ENCODE results near the gene ZMPSTE24.

The ZMPSTE24 gene

GRCh38 chr1:40272653-40273213 lies 14.7 kb downstream of the ZMPSTE24 start:
- Histone ChIP-seq H3K79me1 (ENCODE audit: low read length) (peaks cover 2% of the 10 kb centered on the region), H4K5ac (ENCODE audit: low read length) (no peak overlapping the region), H3K4me1 (ENCODE audit: control insufficient read depth, low read depth, low read length) (no peaks in the 10 kb centered on the region), H3K56ac (ENCODE audit: low read length) (no peak overlapping the region), H3K27ac (ENCODE audit: low read depth, low read length) (no peak overlapping the region), H3K9ac (ENCODE audit: low read length) (no peak overlapping the region), H3K27me3 (ENCODE audit: insufficient read depth, low read length, poor library complexity) (no peaks in the 10 kb centered on the region), H2BK15ac (replicated peaks; ENCODE audit: low read depth) (no peak overlapping the region), H4K8ac (ENCODE audit: low read depth, low read length) (no peak overlapping the region), H3K36me3 (ENCODE audit: control insufficient read depth, insufficient read depth, low read length) (no peaks in the 10 kb centered on the region), H3K79me2 (ENCODE audit: control insufficient read depth, insufficient read depth, low read length) (no peaks in the 10 kb centered on the region), H3K4ac (ENCODE audit: low read depth, low read length) (no peak overlapping the region), H3K4me2 (ENCODE audit: low read length) (no peak overlapping the region), H3K18ac (ENCODE audit: low read length) (no peak overlapping the region), H2BK120ac (ENCODE audit: low read depth, low read length) (no peak overlapping the region), H3K23ac (ENCODE audit: low read length) (no peak overlapping the region), H2AK5ac (ENCODE audit: low read length) (no peak overlapping the region), H3K4me3 (ENCODE audit: low read length) (no peak overlapping the region), H2BK5ac (ENCODE audit: low read length) (no peak overlapping the region)
- DNase-seq = no peak
- WGBS (ENCODE audit: extremely low coverage, insufficient coverage, low lambda C conversion rate) = no CpG with 5 or more reads among the region's 3 CpGs

DNA sequence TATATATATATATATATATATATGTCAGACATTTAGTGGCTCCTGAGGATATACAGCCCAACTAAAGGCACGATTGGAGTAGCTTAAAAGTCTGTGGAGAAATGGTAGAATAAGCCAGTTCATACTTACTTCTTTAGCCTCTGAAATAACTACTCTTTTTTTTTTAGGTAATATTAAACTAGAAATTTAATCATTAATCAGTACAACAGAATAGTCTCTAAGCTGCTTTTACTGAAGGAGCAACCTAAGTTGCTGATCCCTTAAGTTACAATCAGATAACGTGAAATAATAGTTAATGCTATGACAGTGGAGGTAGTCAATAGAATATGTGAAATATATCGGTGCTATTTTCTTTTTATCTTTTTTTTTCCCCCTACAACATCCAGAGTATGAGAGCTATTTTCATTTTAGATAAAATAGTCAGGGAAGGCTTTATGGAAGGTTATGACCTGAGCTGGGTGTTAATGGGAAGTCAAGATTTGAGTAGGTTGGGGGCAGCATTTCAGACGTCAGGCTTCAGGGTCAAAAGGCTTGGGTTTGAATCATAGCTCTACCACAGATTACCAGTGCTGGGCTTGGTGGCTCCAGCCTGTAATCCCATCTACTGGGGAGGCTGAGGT lies 15.6 kb downstream of the ZMPSTE24 start:
- no peak for DNase-seq
- Histone ChIP-seq H3K9ac (ENCODE audit: low read length) (no peak overlapping the region), H2AK5ac (ENCODE audit: low read length) (no peak overlapping the region), H2BK5ac (ENCODE audit: low read length) (no peak overlapping the region), H4K8ac (ENCODE audit: low read depth, low read length) (no peak overlapping the region), H3K4me3 (ENCODE audit: low read length) (no peak overlapping the region), H2BK15ac (replicated peaks; ENCODE audit: low read depth) (no peak overlapping the region), H3K23ac (ENCODE audit: low read length) (no peak overlapping the region), H3K27me3 (ENCODE audit: insufficient read depth, low read length, poor library complexity) (no peaks in the 10 kb centered on the region), H3K4me1 (ENCODE audit: control insufficient read depth, low read depth, low read length) (no peaks in the 10 kb centered on the region), H2BK120ac (ENCODE audit: low read depth, low read length) (no peak overlapping the region), H3K27ac (ENCODE audit: low read depth, low read length) (no peak overlapping the region), H3K36me3 (ENCODE audit: control insufficient read depth, insufficient read depth, low read length) (no peaks in the 10 kb centered on the region), H3K4me2 (ENCODE audit: low read length) (no peak overlapping the region), H3K79me2 (ENCODE audit: control insufficient read depth, insufficient read depth, low read length) (no peaks in the 10 kb centered on the region), H3K56ac (ENCODE audit: low read length) (no peak overlapping the region), H3K4ac (ENCODE audit: low read depth, low read length) (no peak overlapping the region), H4K5ac (ENCODE audit: low read length) (no peak overlapping the region), H3K79me1 (ENCODE audit: low read length) (peaks cover 2% of the 10 kb centered on the region), H3K18ac (ENCODE audit: low read length) (no peak overlapping the region)
- no CpG with 5 or more reads among the region's 4 CpGs for WGBS (ENCODE audit: extremely low coverage, insufficient coverage, low lambda C conversion rate)

GRCh38 chr1:40274331-40274730 lies 16.3 kb downstream of the ZMPSTE24 start:
- Histone ChIP-seq H2BK5ac (ENCODE audit: low read length) (no peak overlapping the region), H3K79me1 (ENCODE audit: low read length) (peaks cover 2% of the 10 kb centered on the region), H3K36me3 (ENCODE audit: control insufficient read depth, insufficient read depth, low read length) (no peaks in the 10 kb centered on the region), H3K4ac (ENCODE audit: low read depth, low read length) (no peak overlapping the region), H3K9ac (ENCODE audit: low read length) (no peak overlapping the region), H3K27ac (ENCODE audit: low read depth, low read length) (no peak overlapping the region), H3K79me2 (ENCODE audit: control insufficient read depth, insufficient read depth, low read length) (no peaks in the 10 kb centered on the region), H4K5ac (ENCODE audit: low read length) (no peak overlapping the region), H2AK5ac (ENCODE audit: low read length) (no peak overlapping the region), H2BK15ac (replicated peaks; ENCODE audit: low read depth) (no peak overlapping the region), H4K8ac (ENCODE audit: low read depth, low read length) (no peak overlapping the region), H3K56ac (ENCODE audit: low read length) (no peak overlapping the region), H3K18ac (ENCODE audit: low read length) (no peak overlapping the region), H2BK120ac (ENCODE audit: low read depth, low read length) (no peak overlapping the region), H3K4me3 (ENCODE audit: low read length) (no peak overlapping the region), H3K4me1 (ENCODE audit: control insufficient read depth, low read depth, low read length) (no peaks in the 10 kb centered on the region), H3K27me3 (ENCODE audit: insufficient read depth, low read length, poor library complexity) (no peaks in the 10 kb centered on the region), H3K4me2 (ENCODE audit: low read length) (no peak overlapping the region), H3K23ac (ENCODE audit: low read length) (no peak overlapping the region)
- no peak for DNase-seq
- WGBS (ENCODE audit: extremely low coverage, insufficient coverage, low lambda C conversion rate) = no CpG with 5 or more reads among the region's 2 CpGs

GRCh38 chr1:40276122-40276521 lies 18.1 kb downstream of the ZMPSTE24 start:
- Histone ChIP-seq H2BK15ac (replicated peaks; ENCODE audit: low read depth) (no peak overlapping the region), H3K9ac (ENCODE audit: low read length) (no peak overlapping the region), H3K18ac (ENCODE audit: low read length) (no peak overlapping the region), H4K5ac (ENCODE audit: low read length) (no peak overlapping the region), H3K27ac (ENCODE audit: low read depth, low read length) (no peak overlapping the region), H3K27me3 (ENCODE audit: insufficient read depth, low read length, poor library complexity) (no peaks in the 10 kb centered on the region), H2BK5ac (ENCODE audit: low read length) (no peak overlapping the region), H3K4me3 (ENCODE audit: low read length) (no peak overlapping the region), H3K79me1 (ENCODE audit: low read length) (peaks cover 2% of the 10 kb centered on the region), H3K56ac (ENCODE audit: low read length) (no peak overlapping the region), H3K79me2 (ENCODE audit: control insufficient read depth, insufficient read depth, low read length) (no peaks in the 10 kb centered on the region), H4K8ac (ENCODE audit: low read depth, low read length) (no peak overlapping the region), H3K23ac (ENCODE audit: low read length) (no peak overlapping the region), H3K4me2 (ENCODE audit: low read length) (no peak overlapping the region), H3K4me1 (ENCODE audit: control insufficient read depth, low read depth, low read length) (no peaks in the 10 kb centered on the region), H2AK5ac (ENCODE audit: low read length) (no peak overlapping the region), H3K36me3 (ENCODE audit: control insufficient read depth, insufficient read depth, low read length) (no peaks in the 10 kb centered on the region), H3K4ac (ENCODE audit: low read depth, low read length) (no peak overlapping the region), H2BK120ac (ENCODE audit: low read depth, low read length) (no peak overlapping the region)
- no CpG with 5 or more reads among the region's 3 CpGs for WGBS (ENCODE audit: extremely low coverage, insufficient coverage, low lambda C conversion rate)
- no peak for DNase-seq

GRCh38 chr1:40281853-40282252 lies 23.8 kb downstream of the ZMPSTE24 start:
- H3K27me3 ChIP-seq (ENCODE audit: insufficient read depth, low read length, poor library complexity) = no peaks in the 10 kb centered on the region
- no peak overlapping the region for H3K4ac ChIP-seq (ENCODE audit: low read depth, low read length)
- no peaks in the 10 kb centered on the region for H3K79me2 ChIP-seq (ENCODE audit: control insufficient read depth, insufficient read depth, low read length)
- H4K5ac ChIP-seq (ENCODE audit: low read length) = no peak overlapping the region
- H3K27ac ChIP-seq (ENCODE audit: low read depth, low read length) = no peak overlapping the region
- H2BK5ac ChIP-seq (ENCODE audit: low read length) = no peak overlapping the region
- WGBS (ENCODE audit: extremely low coverage, insufficient coverage, low lambda C conversion rate) = no CpG with 5 or more reads among the region's 2 CpGs
- no peaks in the 10 kb centered on the region for H3K4me1 ChIP-seq (ENCODE audit: control insufficient read depth, low read depth, low read length)
- no peaks in the 10 kb centered on the region for H3K79me1 ChIP-seq (ENCODE audit: low read length)
- H3K36me3 ChIP-seq (ENCODE audit: control insufficient read depth, insufficient read depth, low read length) = peaks cover 2% of the 10 kb centered on the region
- no peak overlapping the region for H3K4me2 ChIP-seq (ENCODE audit: low read length)
- no peak overlapping the region for H3K18ac ChIP-seq (ENCODE audit: low read length)
- no peak overlapping the region for H2AK5ac ChIP-seq (ENCODE audit: low read length)
- no peak overlapping the region for H3K23ac ChIP-seq (ENCODE audit: low read length)
- no peak overlapping the region for H3K9ac ChIP-seq (ENCODE audit: low read length)
- H2BK120ac ChIP-seq (ENCODE audit: low read depth, low read length) = no peak overlapping the region
- no peak overlapping the region for H3K4me3 ChIP-seq (ENCODE audit: low read length)
- no peak for DNase-seq
- H3K56ac ChIP-seq (ENCODE audit: low read length) = no peak overlapping the region
- no peak overlapping the region for H2BK15ac ChIP-seq (replicated peaks; ENCODE audit: low read depth)
- H4K8ac ChIP-seq (ENCODE audit: low read depth, low read length) = no peak overlapping the region

GRCh38 chr1:40291293-40291692 lies 33.3 kb downstream of the ZMPSTE24 start:
- no peak overlapping the region for H3K4me3 ChIP-seq (ENCODE audit: low read length)
- no peaks in the 10 kb centered on the region for H3K4me1 ChIP-seq (ENCODE audit: control insufficient read depth, low read depth, low read length)
- H2BK15ac ChIP-seq (replicated peaks; ENCODE audit: low read depth) = no peak overlapping the region
- H2BK5ac ChIP-seq (ENCODE audit: low read length) = no peak overlapping the region
- no peak overlapping the region for H3K4ac ChIP-seq (ENCODE audit: low read depth, low read length)
- no peak overlapping the region for H2AK5ac ChIP-seq (ENCODE audit: low read length)
- no CpG with 5 or more reads among the region's 2 CpGs for WGBS (ENCODE audit: extremely low coverage, insufficient coverage, low lambda C conversion rate)
- H3K79me1 ChIP-seq (ENCODE audit: low read length) = no peaks in the 10 kb centered on the region
- no peak overlapping the region for H3K23ac ChIP-seq (ENCODE audit: low read length)
- H3K27ac ChIP-seq (ENCODE audit: low read depth, low read length) = no peak overlapping the region
- no peaks in the 10 kb centered on the region for H3K27me3 ChIP-seq (ENCODE audit: insufficient read depth, low read length, poor library complexity)
- H3K36me3 ChIP-seq (ENCODE audit: control insufficient read depth, insufficient read depth, low read length) = peaks cover 9% of the 10 kb centered on the region
- no peak overlapping the region for H3K9ac ChIP-seq (ENCODE audit: low read length)
- DNase-seq = no peak
- H3K18ac ChIP-seq (ENCODE audit: low read length) = no peak overlapping the region
- H3K4me2 ChIP-seq (ENCODE audit: low read length) = no peak overlapping the region
- H3K79me2 ChIP-seq (ENCODE audit: control insufficient read depth, insufficient read depth, low read length) = no peaks in the 10 kb centered on the region
- no peak overlapping the region for H4K5ac ChIP-seq (ENCODE audit: low read length)
- no peak overlapping the region for H4K8ac ChIP-seq (ENCODE audit: low read depth, low read length)
- no peak overlapping the region for H3K56ac ChIP-seq (ENCODE audit: low read length)
- no peak overlapping the region for H2BK120ac ChIP-seq (ENCODE audit: low read depth, low read length)

Data from mesendoderm (in vitro differentiated cells).